ENCODE measurements around the gene CHRNA7.
A peak's percentile ranks its signal among the peaks of the same experiment; 100 is the strongest.

Gene CHRNA7

DNA sequence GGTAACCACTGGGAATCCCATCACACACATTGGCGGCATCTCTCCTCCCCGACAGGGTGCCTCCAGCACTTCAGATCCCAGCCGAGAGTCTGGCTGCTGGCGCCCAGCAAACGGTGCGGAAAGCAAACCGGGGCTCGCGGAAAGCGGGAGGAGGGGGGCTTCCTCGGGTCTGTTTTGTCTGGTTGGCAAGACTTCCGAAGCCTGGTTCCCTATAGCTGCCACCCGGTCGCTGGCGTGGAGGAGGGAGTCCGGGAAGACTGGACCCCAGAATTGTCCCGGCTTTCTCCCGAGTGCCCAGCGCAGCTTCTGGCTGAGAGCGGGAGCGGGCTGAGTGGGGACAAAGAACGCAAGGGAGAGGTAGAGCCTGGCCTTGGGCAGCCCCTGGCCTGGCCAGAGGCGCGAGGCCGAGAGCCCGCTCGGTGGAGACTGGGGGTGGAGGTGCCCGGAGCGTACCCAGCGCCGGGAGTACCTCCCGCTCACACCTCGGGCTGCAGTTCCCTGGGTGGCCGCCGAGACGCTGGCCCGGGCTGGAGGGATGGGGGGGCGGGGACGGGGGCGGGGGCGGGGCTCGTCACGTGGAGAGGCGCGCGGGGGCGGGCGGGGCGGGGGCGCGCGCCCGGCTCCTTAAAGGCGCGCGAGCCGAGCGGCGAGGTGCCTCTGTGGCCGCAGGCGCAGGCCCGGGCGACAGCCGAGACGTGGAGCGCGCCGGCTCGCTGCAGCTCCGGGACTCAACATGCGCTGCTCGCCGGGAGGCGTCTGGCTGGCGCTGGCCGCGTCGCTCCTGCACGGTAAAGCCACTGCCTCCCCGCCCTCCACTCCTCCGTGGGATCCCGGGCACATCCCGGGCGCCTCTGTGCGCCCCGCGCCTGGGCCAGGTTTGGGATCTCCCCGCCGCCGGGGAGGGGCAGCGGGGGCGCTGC, at the start of gene CHRNA7:
CHRNA7 (plus strand) TSS at position 654 of the 920 bp plus-strand sequence; CDS start at position 734, 80 bp downstream.
- Histone ChIP-seq H3K4me1 (ENCODE audit: control insufficient read depth in 2 of 2, insufficient read depth in 2 of 2, low read length in 2 of 2) (peaks cover 7 to 11% of the 10 kb centered on the region in 2 donors), H3K27me3 (ENCODE audit: control insufficient read depth in 2 of 2, insufficient read depth in 2 of 2, low read length in 2 of 2) (peaks cover 6 to 13% of the 10 kb centered on the region in 2 donors), H3K9ac (ENCODE audit: low read depth in 1 of 2, low read length in 2 of 2) (peak within 1 kb of the TSS; percentile 1 to 66), H3K9me3 (ENCODE audit: control insufficient read depth in 2 of 2, low read length in 2 of 2) (no peaks in the 10 kb centered on the region), H3K4me3 (ENCODE audit: low read length in 2 of 2) (peak within 1 kb of the TSS; percentile 68 to 69), H3K27ac (ENCODE audit: low read depth in 2 of 2, low read length in 2 of 2) (no peak within 1 kb of the TSS), H3K36me3 (ENCODE audit: control insufficient read depth in 2 of 2, insufficient read depth in 2 of 2, low read length in 2 of 2) (no peaks in the 10 kb centered on the region)

- Histone ChIP-seq H3K27ac (ENCODE audit: low read depth in 2 of 2, low read length in 2 of 2) (no peak overlapping the region), H3K36me3 (ENCODE audit: control insufficient read depth in 2 of 2, insufficient read depth in 2 of 2, low read length in 2 of 2) (no peaks in the 10 kb centered on the region), H3K27me3 (ENCODE audit: control insufficient read depth in 2 of 2, insufficient read depth in 2 of 2, low read length in 2 of 2) (no peaks in the 10 kb centered on the region), H3K9ac (ENCODE audit: low read depth in 1 of 2, low read length in 2 of 2) (no peak overlapping the region), H3K4me3 (ENCODE audit: low read length in 2 of 2) (no peak overlapping the region), H3K4me1 (ENCODE audit: control insufficient read depth in 2 of 2, insufficient read depth in 2 of 2, low read length in 2 of 2) (no peaks in the 10 kb centered on the region), H3K9me3 (ENCODE audit: control insufficient read depth in 2 of 2, low read length in 2 of 2) (no peaks in the 10 kb centered on the region)
These were observed 44.7 kb upstream of the CHRNA7 start for GRCh38 chr15:31985607-31986006.

DNA sequence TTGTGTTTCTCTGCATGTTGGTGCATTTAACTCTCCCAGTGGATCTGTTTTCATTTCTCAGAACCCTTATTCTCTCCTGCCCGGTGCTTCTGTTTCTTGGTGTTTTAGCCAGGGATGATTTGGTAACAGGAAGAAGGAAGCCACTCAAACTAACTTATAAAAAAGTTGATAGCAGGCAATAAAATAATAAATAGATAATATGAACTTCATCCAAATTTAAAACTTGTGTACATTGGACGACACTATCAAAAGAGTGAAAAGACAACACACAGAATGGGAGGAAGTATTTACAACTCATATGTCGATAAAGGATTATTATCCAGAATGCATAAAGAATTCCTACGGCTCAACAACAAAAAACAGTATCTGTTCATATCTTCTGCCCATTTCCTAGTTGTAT, 37.3 kb upstream of the CHRNA7 start:
- Histone ChIP-seq H3K9me3 (ENCODE audit: control insufficient read depth in 2 of 2, low read length in 2 of 2) (no peaks in the 10 kb centered on the region), H3K27me3 (ENCODE audit: control insufficient read depth in 2 of 2, insufficient read depth in 2 of 2, low read length in 2 of 2) (no peaks in the 10 kb centered on the region), H3K4me1 (ENCODE audit: control insufficient read depth in 2 of 2, insufficient read depth in 2 of 2, low read length in 2 of 2) (peaks cover 0 to 5% of the 10 kb centered on the region in 2 donors), H3K9ac (ENCODE audit: low read depth in 1 of 2, low read length in 2 of 2) (no peak overlapping the region), H3K36me3 (ENCODE audit: control insufficient read depth in 2 of 2, insufficient read depth in 2 of 2, low read length in 2 of 2) (no peaks in the 10 kb centered on the region), H3K27ac (ENCODE audit: low read depth in 2 of 2, low read length in 2 of 2) (no peak overlapping the region), H3K4me3 (ENCODE audit: low read length in 2 of 2) (no peak overlapping the region)

GRCh38 chr15:31997711-31998110, 32.6 kb upstream of the CHRNA7 start:
- Histone ChIP-seq H3K4me1 (ENCODE audit: control insufficient read depth in 2 of 2, insufficient read depth in 2 of 2, low read length in 2 of 2) (peaks cover 0 to 5% of the 10 kb centered on the region in 2 donors), H3K4me3 (ENCODE audit: low read length in 2 of 2) (no peak overlapping the region), H3K9me3 (ENCODE audit: control insufficient read depth in 2 of 2, low read length in 2 of 2) (no peaks in the 10 kb centered on the region), H3K27ac (ENCODE audit: low read depth in 2 of 2, low read length in 2 of 2) (no peak overlapping the region), H3K9ac (ENCODE audit: low read depth in 1 of 2, low read length in 2 of 2) (no peak overlapping the region), H3K36me3 (ENCODE audit: control insufficient read depth in 2 of 2, insufficient read depth in 2 of 2, low read length in 2 of 2) (no peaks in the 10 kb centered on the region), H3K27me3 (ENCODE audit: control insufficient read depth in 2 of 2, insufficient read depth in 2 of 2, low read length in 2 of 2) (no peaks in the 10 kb centered on the region)

DNA sequence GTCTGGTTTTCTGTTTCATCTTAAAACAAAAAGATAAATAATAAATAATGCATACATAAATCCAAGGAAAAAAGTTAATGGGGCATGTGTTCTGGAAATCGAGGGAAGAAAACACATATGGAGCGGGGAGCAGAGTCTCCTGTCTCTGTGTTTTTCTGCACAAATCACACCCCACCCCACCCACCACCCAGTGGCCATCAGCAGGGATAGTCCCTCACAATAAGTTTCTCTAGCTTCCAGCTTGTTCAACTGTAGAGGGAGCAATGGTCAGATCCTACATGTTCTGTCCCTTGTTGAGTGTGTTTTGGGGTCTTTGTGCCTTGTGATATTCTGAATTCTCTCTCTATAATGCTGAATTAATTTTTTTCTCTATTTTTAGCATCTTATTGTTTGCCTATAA, 26.8 kb upstream of the CHRNA7 start:
- Histone ChIP-seq H3K9me3 (ENCODE audit: control insufficient read depth in 2 of 2, low read length in 2 of 2) (no peaks in the 10 kb centered on the region), H3K36me3 (ENCODE audit: control insufficient read depth in 2 of 2, insufficient read depth in 2 of 2, low read length in 2 of 2) (no peaks in the 10 kb centered on the region), H3K9ac (ENCODE audit: low read depth in 1 of 2, low read length in 2 of 2) (no peak overlapping the region), H3K27ac (ENCODE audit: low read depth in 2 of 2, low read length in 2 of 2) (no peak overlapping the region), H3K27me3 (ENCODE audit: control insufficient read depth in 2 of 2, insufficient read depth in 2 of 2, low read length in 2 of 2) (no peaks in the 10 kb centered on the region), H3K4me1 (ENCODE audit: control insufficient read depth in 2 of 2, insufficient read depth in 2 of 2, low read length in 2 of 2) (no peaks in the 10 kb centered on the region), H3K4me3 (ENCODE audit: low read length in 2 of 2) (no peak overlapping the region)

GRCh38 chr15:32004249-32004648, 26.1 kb upstream of the CHRNA7 start:
- Histone ChIP-seq H3K9me3 (ENCODE audit: control insufficient read depth in 2 of 2, low read length in 2 of 2) (no peaks in the 10 kb centered on the region), H3K36me3 (ENCODE audit: control insufficient read depth in 2 of 2, insufficient read depth in 2 of 2, low read length in 2 of 2) (no peaks in the 10 kb centered on the region), H3K9ac (ENCODE audit: low read depth in 1 of 2, low read length in 2 of 2) (no peak overlapping the region), H3K27ac (ENCODE audit: low read depth in 2 of 2, low read length in 2 of 2) (no peak overlapping the region), H3K4me1 (ENCODE audit: control insufficient read depth in 2 of 2, insufficient read depth in 2 of 2, low read length in 2 of 2) (no peaks in the 10 kb centered on the region), H3K4me3 (ENCODE audit: low read length in 2 of 2) (no peak overlapping the region), H3K27me3 (ENCODE audit: control insufficient read depth in 2 of 2, insufficient read depth in 2 of 2, low read length in 2 of 2) (no peaks in the 10 kb centered on the region)

GRCh38 chr15:32007355-32007960, 22.9 kb upstream of the CHRNA7 start:
- Histone ChIP-seq H3K27me3 (ENCODE audit: control insufficient read depth in 2 of 2, insufficient read depth in 2 of 2, low read length in 2 of 2) (no peaks in the 10 kb centered on the region), H3K9ac (ENCODE audit: low read depth in 1 of 2, low read length in 2 of 2) (no peak overlapping the region), H3K9me3 (ENCODE audit: control insufficient read depth in 2 of 2, low read length in 2 of 2) (no peaks in the 10 kb centered on the region), H3K4me3 (ENCODE audit: low read length in 2 of 2) (no peak overlapping the region), H3K4me1 (ENCODE audit: control insufficient read depth in 2 of 2, insufficient read depth in 2 of 2, low read length in 2 of 2) (no peaks in the 10 kb centered on the region), H3K36me3 (ENCODE audit: control insufficient read depth in 2 of 2, insufficient read depth in 2 of 2, low read length in 2 of 2) (no peaks in the 10 kb centered on the region), H3K27ac (ENCODE audit: low read depth in 2 of 2, low read length in 2 of 2) (no peak overlapping the region)

DNA sequence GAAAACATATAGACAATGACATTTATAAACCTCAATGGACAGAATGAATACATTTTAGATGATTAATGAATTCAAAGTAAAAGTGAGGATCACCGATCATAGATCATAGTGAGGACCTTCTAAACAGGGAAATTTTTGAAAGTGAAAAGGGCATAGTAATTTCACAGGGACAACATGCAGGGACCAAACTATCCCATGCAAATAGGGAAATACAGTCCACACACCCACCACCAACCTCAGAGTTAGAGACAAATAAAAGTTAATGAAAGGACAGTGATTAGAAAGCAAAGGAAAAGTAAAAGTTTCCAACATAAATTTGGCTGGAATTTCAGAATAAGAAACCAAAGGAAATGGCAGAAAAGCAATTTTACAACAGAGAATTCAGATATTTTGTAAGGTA, 15.4 kb upstream of the CHRNA7 start:
- no peak overlapping the region for H3K4me3 ChIP-seq (ENCODE audit: low read length in 2 of 2)
- H3K4me1 ChIP-seq (ENCODE audit: control insufficient read depth in 2 of 2, insufficient read depth in 2 of 2, low read length in 2 of 2): peaks cover 0 to 6% of the 10 kb centered on the region in 2 donors
- H3K36me3 ChIP-seq (ENCODE audit: control insufficient read depth in 2 of 2, insufficient read depth in 2 of 2, low read length in 2 of 2): no peaks in the 10 kb centered on the region
- H3K27me3 ChIP-seq (ENCODE audit: control insufficient read depth in 2 of 2, insufficient read depth in 2 of 2, low read length in 2 of 2): no peaks in the 10 kb centered on the region
- H3K9ac ChIP-seq (ENCODE audit: low read depth in 1 of 2, low read length in 2 of 2): no peak overlapping the region
- no peak overlapping the region for H3K27ac ChIP-seq (ENCODE audit: low read depth in 2 of 2, low read length in 2 of 2)
- H3K9me3 ChIP-seq (ENCODE audit: control insufficient read depth in 2 of 2, low read length in 2 of 2): no peaks in the 10 kb centered on the region

GRCh38 chr15:32020156-32020555, 10.2 kb upstream of the CHRNA7 start:
- no peaks in the 10 kb centered on the region for H3K36me3 ChIP-seq (ENCODE audit: control insufficient read depth in 2 of 2, insufficient read depth in 2 of 2, low read length in 2 of 2)
- H3K27ac ChIP-seq (ENCODE audit: low read depth in 2 of 2, low read length in 2 of 2): no peak overlapping the region
- no peak overlapping the region for H3K4me3 ChIP-seq (ENCODE audit: low read length in 2 of 2)
- no peak overlapping the region for H3K9ac ChIP-seq (ENCODE audit: low read depth in 1 of 2, low read length in 2 of 2)
- no peaks in the 10 kb centered on the region for H3K9me3 ChIP-seq (ENCODE audit: control insufficient read depth in 2 of 2, low read length in 2 of 2)
- no peaks in the 10 kb centered on the region for H3K27me3 ChIP-seq (ENCODE audit: control insufficient read depth in 2 of 2, insufficient read depth in 2 of 2, low read length in 2 of 2)
- peaks cover 0 to 9% of the 10 kb centered on the region in 2 donors for H3K4me1 ChIP-seq (ENCODE audit: control insufficient read depth in 2 of 2, insufficient read depth in 2 of 2, low read length in 2 of 2)

GRCh38 chr15:32028921-32029320, 1.4 kb upstream of the CHRNA7 start:
- peak overlapping the region in 1 of 2 donors; percentile 68 for H3K4me3 ChIP-seq (ENCODE audit: low read length in 2 of 2)
- H3K36me3 ChIP-seq (ENCODE audit: control insufficient read depth in 2 of 2, insufficient read depth in 2 of 2, low read length in 2 of 2): no peaks in the 10 kb centered on the region
- H3K27me3 ChIP-seq (ENCODE audit: control insufficient read depth in 2 of 2, insufficient read depth in 2 of 2, low read length in 2 of 2): peaks cover 6 to 13% of the 10 kb centered on the region in 2 donors
- H3K4me1 ChIP-seq (ENCODE audit: control insufficient read depth in 2 of 2, insufficient read depth in 2 of 2, low read length in 2 of 2): peaks cover 6 to 11% of the 10 kb centered on the region in 2 donors
- no peaks in the 10 kb centered on the region for H3K9me3 ChIP-seq (ENCODE audit: control insufficient read depth in 2 of 2, low read length in 2 of 2)
- H3K27ac ChIP-seq (ENCODE audit: low read depth in 2 of 2, low read length in 2 of 2): no peak overlapping the region
- H3K9ac ChIP-seq (ENCODE audit: low read depth in 1 of 2, low read length in 2 of 2): no peak overlapping the region

Data from mucosa of rectum (tissue), 2 donors.